ENCODE results near the gene CDAN1. TPM values are rescaled to one million over a fixed set of nuclear protein-coding genes. Genes with fewer than 3 reads are reported as not detected.

The CDAN1 gene
- total RNA-seq, 1 donor from 2014 or later = 14.6 TPM

DNA sequence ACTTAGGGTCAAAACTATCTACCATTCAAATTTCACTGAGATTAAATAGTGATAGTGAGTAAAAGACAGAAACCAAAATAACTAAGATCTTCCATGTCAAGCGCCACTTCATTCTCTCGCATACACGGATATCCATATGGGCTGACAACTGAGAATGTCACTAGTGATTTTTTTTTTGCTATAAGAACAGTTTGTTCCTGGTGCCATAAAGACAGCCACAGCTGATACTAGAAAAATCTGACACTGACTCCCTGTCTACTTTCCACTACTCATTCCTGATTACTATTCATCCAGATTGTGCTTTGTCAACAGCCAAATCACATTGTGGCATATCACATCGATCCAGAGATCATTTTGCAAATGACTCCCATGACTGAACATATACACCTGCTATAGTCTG lies 45.8 kb upstream of the CDAN1 start:
- Histone ChIP-seq H3K79me2 (ENCODE audit: insufficient read depth, low read length) (no peaks in the 10 kb centered on the region), H3K9ac (ENCODE audit: low read length) (no peak overlapping the region), H2AFZ (ENCODE audit: low read depth, low read length) (no peak overlapping the region), H3K4me1 (ENCODE audit: insufficient read depth, low read length) (no peaks in the 10 kb centered on the region), H4K20me1 (ENCODE audit: insufficient read depth, low read length) (no peaks in the 10 kb centered on the region), H3K36me3 (ENCODE audit: insufficient read depth, low read length) (no peaks in the 10 kb centered on the region), H3K4me3 (ENCODE audit: insufficient read depth, low read depth, low read length) (no peak overlapping the region), H3K27ac (ENCODE audit: low read depth, low read length) (no peak overlapping the region), H3K9me3 (ENCODE audit: insufficient read depth, low read depth, low read length) (no peaks in the 10 kb centered on the region), H3K4me2 (ENCODE audit: low read length) (no peak overlapping the region), H3K27me3 (ENCODE audit: insufficient read depth, low read length) (no peaks in the 10 kb centered on the region)
- peaks cover 5% of the 10 kb centered on the region for H3K36me3 Mint-ChIP-seq (ENCODE audit: low read depth, unreplicated experiment)
- H3K4me3 Mint-ChIP-seq (ENCODE audit: unreplicated experiment) = no peak overlapping the region
- no peaks in the 10 kb centered on the region for H3K27me3 Mint-ChIP-seq (ENCODE audit: low read depth, unreplicated experiment)
- H3K27ac Mint-ChIP-seq (ENCODE audit: unreplicated experiment) = no peak overlapping the region
- H3K4me1 Mint-ChIP-seq (ENCODE audit: low read depth, unreplicated experiment) = no peaks in the 10 kb centered on the region
- DNase-seq (ENCODE audit: low read depth) (no peak), FAIRE-seq (no peak)
- TF ChIP-seq, protein P1, sequence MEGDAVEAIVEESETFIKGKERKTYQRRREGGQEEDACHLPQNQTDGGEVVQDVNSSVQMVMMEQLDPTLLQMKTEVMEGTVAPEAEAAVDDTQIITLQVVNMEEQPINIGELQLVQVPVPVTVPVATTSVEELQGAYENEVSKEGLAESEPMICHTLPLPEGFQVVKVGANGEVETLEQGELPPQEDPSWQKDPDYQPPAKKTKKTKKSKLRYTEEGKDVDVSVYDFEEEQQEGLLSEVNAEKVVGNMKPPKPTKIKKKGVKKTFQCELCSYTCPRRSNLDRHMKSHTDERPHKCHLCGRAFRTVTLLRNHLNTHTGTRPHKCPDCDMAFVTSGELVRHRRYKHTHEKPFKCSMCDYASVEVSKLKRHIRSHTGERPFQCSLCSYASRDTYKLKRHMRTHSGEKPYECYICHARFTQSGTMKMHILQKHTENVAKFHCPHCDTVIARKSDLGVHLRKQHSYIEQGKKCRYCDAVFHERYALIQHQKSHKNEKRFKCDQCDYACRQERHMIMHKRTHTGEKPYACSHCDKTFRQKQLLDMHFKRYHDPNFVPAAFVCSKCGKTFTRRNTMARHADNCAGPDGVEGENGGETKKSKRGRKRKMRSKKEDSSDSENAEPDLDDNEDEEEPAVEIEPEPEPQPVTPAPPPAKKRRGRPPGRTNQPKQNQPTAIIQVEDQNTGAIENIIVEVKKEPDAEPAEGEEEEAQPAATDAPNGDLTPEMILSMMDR (IDR thresholded peaks at IDR 0.05; ENCODE audit: insufficient read depth, low read depth, low read length) = no peak
- no peak for TF ChIP-seq EZH2 (IDR thresholded peaks at IDR 0.05; ENCODE audit: insufficient read depth, low read length)
- H3K9me3 Mint-ChIP-seq (ENCODE audit: unreplicated experiment) = no peaks in the 10 kb centered on the region

DNA sequence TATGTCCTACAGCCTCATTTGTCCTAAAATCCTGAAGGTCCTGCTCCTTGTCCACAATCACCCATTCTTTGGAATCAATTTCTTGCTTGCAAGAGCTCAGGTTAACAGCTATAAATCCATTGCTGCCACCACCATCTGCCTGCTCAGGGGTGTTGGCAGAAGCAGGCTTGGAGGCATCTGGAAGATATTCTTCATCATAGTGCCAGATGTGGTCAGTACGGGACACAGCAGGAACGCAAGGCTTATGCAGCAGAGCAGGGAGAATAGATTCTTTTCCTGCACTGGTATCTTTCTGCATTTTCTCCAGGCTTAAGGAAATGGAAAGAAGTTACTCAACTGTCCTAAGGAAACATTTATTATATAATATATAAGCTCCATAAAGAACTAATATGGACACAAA lies 38.5 kb upstream of the CDAN1 start:
- Histone ChIP-seq H3K4me2 (ENCODE audit: low read length) (no peak overlapping the region), H3K9ac (ENCODE audit: low read length) (no peak overlapping the region), H3K27ac (ENCODE audit: low read depth, low read length) (no peak overlapping the region), H3K36me3 (ENCODE audit: insufficient read depth, low read length) (peaks cover 4% of the 10 kb centered on the region), H4K20me1 (ENCODE audit: insufficient read depth, low read length) (no peaks in the 10 kb centered on the region), H3K27me3 (ENCODE audit: insufficient read depth, low read length) (no peaks in the 10 kb centered on the region), H3K4me1 (ENCODE audit: insufficient read depth, low read length) (no peaks in the 10 kb centered on the region), H3K9me3 (ENCODE audit: insufficient read depth, low read depth, low read length) (no peaks in the 10 kb centered on the region), H3K4me3 (ENCODE audit: insufficient read depth, low read depth, low read length) (no peak overlapping the region), H3K79me2 (ENCODE audit: insufficient read depth, low read length) (no peaks in the 10 kb centered on the region), H2AFZ (ENCODE audit: low read depth, low read length) (no peak overlapping the region)
- Mint-ChIP-seq H3K27ac (ENCODE audit: unreplicated experiment) (no peak overlapping the region), H3K36me3 (ENCODE audit: low read depth, unreplicated experiment) (peaks cover 6% of the 10 kb centered on the region), H3K27me3 (ENCODE audit: low read depth, unreplicated experiment) (no peaks in the 10 kb centered on the region), H3K4me1 (ENCODE audit: low read depth, unreplicated experiment) (no peaks in the 10 kb centered on the region), H3K9me3 (ENCODE audit: unreplicated experiment) (no peaks in the 10 kb centered on the region), H3K4me3 (ENCODE audit: unreplicated experiment) (no peak overlapping the region)
- DNase-seq (ENCODE audit: low read depth) = no peak
- FAIRE-seq = no peak
- TF ChIP-seq EZH2 (IDR thresholded peaks at IDR 0.05; ENCODE audit: insufficient read depth, low read length) = no peak
- TF ChIP-seq, protein P1 (IDR thresholded peaks at IDR 0.05; ENCODE audit: insufficient read depth, low read depth, low read length) = no peak

DNA sequence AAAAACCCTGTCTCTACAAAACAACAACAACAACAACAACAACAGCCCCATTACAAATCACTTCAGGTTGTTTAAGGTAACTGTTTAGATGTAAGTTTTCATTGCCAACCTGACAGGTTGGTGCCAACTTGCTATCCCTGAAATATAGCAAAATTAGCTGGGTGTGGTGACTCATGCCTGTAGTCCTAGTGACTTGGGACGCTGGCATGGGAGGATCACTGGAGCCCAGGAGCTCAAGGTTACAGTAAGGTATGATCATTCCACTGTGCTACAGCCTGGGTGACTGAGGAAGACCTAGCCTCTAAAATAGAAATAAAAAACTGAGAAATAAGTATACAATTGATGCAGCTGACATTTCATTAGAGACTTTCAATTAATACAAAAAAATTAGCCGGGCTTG lies 36.0 kb upstream of the CDAN1 start:
- Histone ChIP-seq H3K27ac (ENCODE audit: low read depth, low read length) (no peak overlapping the region), H3K9ac (ENCODE audit: low read length) (no peak overlapping the region), H2AFZ (ENCODE audit: low read depth, low read length) (no peak overlapping the region), H3K4me3 (ENCODE audit: insufficient read depth, low read depth, low read length) (no peak overlapping the region), H3K27me3 (ENCODE audit: insufficient read depth, low read length) (no peaks in the 10 kb centered on the region), H3K4me2 (ENCODE audit: low read length) (no peak overlapping the region), H3K79me2 (ENCODE audit: insufficient read depth, low read length) (no peaks in the 10 kb centered on the region), H4K20me1 (ENCODE audit: insufficient read depth, low read length) (no peaks in the 10 kb centered on the region), H3K4me1 (ENCODE audit: insufficient read depth, low read length) (no peaks in the 10 kb centered on the region), H3K36me3 (ENCODE audit: insufficient read depth, low read length) (peaks cover 4% of the 10 kb centered on the region), H3K9me3 (ENCODE audit: insufficient read depth, low read depth, low read length) (no peaks in the 10 kb centered on the region)
- TF ChIP-seq, protein P1 (IDR thresholded peaks at IDR 0.05; ENCODE audit: insufficient read depth, low read depth, low read length) = no peak
- no peak for TF ChIP-seq EZH2 (IDR thresholded peaks at IDR 0.05; ENCODE audit: insufficient read depth, low read length)
- DNase-seq (ENCODE audit: low read depth) (no peak), FAIRE-seq (no peak)
- no peak overlapping the region for H3K27ac Mint-ChIP-seq (ENCODE audit: unreplicated experiment)
- no peaks in the 10 kb centered on the region for H3K27me3 Mint-ChIP-seq (ENCODE audit: low read depth, unreplicated experiment)
- H3K9me3 Mint-ChIP-seq (ENCODE audit: unreplicated experiment) = peaks cover 4% of the 10 kb centered on the region
- H3K36me3 Mint-ChIP-seq (ENCODE audit: low read depth, unreplicated experiment) = peaks cover 12% of the 10 kb centered on the region
- no peak overlapping the region for H3K4me3 Mint-ChIP-seq (ENCODE audit: unreplicated experiment)
- H3K4me1 Mint-ChIP-seq (ENCODE audit: low read depth, unreplicated experiment) = no peaks in the 10 kb centered on the region
